Activated T-cell treated with anti-CD3 and anti-CD28 coated beads for 4 hours (primary cell): Measurements from ENCODE around the gene PCF11.
A peak's percentile ranks its signal among the peaks of the same experiment; 100 is the strongest.

Experiments used
- DNase-seq: peaks from one replicate; pipeline ENCODE4 v3.0.0-alpha.2; 2020

PCF11 gene

DNA sequence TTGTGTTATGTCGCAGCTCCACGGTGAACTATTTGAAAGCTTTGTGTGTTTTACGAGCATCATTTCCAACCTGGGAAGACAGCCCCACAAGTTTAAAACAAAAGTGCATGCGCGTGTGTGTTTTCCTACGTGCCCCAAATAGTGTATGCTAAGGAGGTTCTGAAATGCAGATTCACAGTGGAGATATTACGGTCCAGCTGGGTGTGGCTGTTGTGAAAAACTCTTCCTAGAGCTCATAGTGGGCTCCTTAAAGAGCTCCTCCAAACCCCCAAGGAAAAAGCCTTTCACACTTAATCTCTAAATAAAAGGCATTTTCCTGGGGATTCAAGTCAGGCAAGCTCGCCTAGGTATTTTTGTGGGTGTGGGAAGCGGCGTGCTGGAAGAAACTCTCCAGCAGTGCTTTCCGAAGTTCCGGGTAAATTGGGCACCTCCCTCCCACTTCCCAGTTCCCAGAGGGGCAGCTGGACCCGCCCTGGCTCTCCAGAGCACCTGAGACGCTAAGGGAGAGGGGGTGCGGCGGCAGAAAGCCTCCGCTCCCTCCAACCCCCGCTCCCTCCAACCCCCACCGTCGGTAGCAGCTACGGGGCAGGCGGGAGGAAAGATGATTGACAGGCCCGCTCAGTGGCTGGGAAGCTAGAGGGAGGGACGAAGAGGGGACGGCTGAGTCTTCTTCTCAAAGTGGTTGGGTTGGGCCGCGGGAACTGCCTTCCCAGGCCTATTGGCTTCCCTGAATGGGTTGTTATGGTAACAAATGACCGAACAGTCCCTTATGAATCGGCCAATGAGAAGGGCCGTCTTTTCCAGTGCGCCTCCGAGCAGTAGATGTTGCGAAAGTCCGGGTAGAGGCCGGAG lies 561 bp upstream of the PCF11 start:
- peak; percentile 96 for DNase-seq

DNA sequence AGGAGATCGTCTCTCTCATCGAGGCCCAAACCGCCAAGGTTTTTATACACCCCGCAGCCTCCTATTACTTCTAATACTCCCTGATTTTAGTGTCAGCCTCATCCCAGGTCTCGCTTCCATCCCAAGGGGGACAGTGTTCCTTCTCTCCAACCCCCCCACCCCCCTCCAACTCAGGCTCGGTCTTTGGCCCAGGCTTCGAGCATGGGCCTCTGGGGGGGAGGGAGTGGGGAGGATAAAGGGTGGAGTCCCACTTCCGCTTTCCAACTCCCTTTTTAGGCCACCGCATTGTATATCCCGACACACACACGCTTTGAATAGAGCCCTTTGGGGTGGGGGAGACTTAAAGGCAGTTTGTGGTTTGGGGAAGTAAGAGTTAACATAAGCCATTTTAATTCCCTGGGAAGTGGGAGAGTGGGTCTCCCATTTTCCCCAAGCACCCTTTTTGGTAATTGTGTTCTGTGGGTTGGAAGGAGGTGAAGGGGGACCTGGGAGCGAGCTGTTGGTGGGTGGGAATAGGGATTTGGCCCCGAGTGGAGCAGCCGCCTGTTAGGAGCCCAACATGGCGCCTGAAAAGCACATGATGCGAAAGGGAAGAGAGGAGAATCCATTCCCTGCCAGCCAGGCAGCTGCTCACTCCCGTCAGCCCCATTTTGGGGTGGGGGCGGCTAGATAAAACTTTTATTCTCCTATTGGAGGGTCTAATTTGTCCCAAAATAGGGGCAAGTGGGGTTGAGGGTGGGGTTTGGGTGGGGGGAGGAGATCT lies 844 bp downstream of the PCF11 start:
- peak; percentile 27 for DNase-seq

DNA sequence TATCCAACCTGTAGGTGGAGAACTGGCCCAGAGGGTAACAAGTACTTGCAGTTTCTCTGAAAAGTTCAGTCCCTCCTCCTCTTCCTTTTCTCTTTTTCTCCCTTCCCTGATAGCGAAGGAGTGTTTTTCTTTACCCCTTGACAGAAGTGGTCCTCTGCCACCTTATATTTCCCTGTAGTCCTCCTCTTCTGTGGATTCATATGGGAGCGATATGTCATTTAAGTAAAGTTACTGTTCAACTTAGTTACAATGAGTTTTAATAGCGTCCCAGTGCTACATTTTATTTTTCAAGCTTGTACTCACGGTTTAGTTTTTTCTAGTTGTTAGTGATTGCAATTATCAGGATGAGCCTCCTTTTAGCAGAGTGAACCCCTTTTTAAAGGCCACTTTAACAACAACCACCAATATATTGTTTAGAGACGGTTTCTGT lies 1.4 kb downstream of the PCF11 start:
- no peak for DNase-seq

DNA sequence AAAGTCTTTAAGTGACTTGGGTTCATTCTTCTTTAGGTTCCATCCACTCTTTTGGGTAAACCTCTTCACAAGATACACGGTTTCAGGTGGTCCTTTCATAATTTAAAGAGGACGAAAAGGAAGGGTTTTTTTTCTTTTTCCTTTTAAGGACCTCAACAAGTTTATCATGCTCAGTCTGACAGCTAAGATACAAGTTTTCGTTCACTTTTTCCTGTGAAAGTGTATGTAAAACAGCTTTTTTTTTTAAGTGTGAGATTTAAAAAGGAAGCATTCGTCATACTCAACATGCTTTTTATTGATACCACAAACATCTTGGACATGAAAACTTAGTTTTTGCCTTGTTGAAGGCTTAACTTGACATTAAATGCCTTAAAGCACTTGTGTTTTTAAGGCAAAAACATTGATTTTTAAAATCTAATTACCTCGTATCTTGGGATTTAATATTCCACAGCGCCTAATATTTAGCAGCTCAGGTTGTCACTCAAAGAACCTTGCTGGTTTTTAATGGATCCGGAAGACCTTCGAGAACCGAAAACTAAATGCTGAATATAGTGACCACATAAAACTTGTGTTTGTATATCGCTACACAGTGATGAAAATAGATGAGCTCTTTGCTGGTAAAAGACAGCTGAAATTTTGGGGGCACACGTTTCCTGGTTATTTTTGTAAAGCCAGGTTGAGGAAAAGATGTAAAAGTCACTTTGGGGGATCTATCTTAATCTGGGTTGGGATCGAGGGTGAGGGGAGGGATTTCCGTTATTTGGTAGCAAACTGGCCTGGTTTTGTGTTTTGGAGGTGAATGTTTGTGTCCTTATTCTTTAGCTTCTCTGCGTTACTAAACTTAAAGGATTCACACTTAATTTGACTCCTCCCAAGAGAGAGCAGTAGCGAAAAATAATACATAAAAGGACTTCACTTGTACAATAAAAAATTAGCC lies 2.3 kb downstream of the PCF11 start:
- no peak for DNase-seq

DNA sequence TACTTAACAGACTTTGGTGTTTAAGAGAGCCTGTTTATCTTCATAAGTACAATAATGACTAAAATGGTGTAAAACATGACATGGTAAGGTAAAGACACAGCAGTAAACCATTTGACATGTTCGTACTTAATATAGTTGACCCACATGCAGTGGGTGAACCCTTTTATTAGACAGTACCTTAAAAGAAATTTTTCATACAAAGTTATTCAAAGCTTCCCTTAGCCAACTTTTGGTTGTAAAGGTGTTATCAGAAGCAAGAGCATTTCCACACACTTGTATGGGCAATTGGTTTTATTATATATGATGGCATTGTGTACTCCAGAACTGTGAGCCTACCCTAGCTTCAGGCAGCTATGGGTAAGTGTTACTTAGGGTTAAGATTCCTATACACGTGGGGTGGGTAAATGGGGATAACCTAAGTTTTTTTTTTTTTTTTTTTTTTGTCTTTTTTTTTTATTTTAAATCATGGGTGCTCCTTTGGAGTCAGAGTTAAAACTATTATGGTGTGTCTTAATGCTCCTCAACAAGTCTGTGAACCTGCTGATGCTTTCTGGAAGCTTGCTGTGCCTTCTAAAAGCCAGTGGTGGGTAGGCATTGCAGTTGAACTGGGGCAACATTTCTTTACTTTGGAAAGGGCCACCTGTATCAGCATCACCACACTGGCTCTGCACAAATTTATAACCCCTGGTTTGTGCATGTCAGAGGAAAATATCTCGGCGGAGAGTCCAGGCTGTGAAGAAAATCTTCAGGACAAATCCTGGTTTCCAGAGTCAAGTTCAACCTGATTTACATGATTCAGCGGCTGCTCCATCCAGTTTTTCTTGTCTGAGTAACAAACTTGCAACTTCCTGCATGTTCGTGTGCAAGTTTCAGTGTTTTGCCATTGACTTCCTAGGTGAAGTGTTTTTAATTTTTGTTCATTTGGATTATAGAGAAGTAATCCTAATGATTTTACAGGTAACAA lies 3.3 kb downstream of the PCF11 start:
- no peak for DNase-seq

DNA sequence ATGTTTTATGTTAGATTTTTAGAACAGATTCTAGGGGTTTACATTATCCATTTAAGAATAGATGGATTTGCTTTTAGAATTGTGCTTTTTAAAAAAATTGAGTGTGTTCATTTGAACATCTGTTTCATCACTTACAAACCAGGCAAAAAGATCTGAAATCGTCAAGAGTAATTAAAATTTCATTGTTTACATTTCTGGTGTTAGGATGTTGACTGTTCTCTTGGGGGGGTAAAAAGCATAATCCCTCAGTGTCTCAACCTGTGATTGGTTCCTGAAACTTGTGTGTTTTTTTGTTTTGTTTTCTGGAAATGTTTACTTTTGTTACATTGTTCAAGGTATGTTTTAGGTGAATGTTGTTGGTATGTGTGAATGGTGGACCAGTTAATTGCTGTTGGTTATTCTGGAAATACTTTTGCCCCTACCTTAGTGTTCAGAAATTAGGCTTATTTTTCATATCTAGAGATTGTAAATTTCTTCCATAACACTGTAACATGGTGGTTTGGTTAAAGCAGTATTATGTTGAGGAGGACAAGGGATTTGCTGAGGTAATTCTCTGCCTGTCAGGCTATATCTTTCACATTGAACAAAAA lies 4.8 kb downstream of the PCF11 start:
- no peak for DNase-seq

DNA sequence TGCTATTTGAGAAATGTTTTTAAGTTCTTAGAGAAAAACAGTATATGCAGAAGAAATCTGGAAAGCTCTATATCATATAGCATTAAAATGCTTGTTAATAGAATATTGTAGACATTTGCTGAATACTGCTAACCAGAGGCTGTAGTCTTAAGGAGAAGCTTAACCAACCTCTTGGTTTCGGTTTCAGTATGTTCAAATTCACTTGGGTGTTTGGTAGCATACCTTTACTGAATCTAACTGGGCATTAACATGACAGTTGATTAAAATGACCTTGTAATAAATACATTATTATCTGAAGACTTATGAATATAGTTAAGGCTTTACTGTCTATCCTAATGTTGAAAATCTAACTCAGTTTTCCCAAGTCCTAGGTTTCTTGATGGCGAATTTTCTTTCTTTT lies 5.4 kb downstream of the PCF11 start:
- DNase-seq: no peak

DNA sequence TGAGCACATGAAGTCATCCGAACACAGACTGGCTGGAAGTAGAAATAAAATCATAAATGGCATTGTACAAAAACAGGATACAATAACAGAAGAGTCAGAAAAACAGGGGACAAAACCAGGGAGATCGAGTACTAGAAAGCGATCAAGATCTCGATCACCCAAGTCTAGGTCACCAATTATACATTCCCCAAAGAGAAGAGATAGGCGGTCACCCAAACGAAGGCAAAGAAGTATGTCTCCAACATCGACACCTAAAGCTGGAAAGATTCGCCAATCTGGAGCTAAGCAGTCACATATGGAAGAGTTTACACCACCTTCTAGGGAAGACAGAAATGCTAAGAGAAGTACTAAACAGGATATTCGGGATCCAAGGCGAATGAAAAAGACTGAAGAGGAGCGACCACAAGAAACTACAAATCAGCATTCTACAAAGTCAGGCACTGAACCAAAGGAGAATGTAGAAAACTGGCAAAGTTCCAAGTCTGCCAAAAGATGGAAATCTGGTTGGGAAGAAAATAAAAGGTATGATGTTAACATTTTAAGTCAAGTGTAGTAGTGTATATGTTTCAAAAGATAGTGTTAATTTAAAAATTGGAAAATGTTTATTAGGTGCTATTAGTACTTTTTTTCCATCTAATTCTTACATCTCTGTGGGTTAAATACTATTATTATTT lies 9.4 kb downstream of the PCF11 start:
- no peak for DNase-seq

DNA sequence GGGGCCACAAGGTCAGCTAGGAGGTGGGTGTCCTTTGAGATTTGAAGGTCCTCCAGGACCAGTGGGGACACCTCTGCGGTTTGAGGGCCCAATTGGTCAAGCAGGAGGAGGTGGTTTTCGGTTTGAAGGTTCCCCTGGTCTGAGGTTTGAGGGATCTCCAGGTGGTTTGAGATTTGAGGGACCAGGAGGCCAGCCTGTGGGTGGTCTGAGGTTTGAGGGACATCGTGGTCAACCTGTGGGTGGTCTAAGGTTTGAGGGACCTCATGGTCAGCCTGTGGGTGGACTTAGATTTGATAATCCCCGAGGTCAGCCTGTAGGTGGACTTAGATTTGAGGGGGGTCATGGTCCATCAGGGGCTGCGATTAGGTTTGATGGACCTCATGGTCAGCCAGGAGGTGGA lies 11.8 kb downstream of the PCF11 start:
- no peak for DNase-seq

DNA sequence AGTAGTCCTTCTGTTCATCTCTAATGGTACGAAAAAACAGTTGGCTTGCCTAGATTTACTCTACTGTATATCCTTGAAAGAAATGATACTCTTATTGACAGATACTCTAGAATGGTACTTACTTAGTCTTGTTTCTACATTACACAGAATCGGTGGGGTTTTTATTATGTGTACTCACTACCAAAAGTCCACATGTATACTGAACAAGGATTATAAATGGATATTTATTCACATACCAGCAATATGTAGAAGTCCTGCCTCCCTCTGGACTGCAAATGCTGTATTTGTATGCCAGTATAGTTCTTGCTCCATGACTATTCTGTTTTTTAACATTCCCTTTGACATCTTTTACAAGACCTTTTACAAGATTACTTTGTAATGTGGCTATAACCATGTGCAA lies 13.9 kb downstream of the PCF11 start:
- DNase-seq: no peak

DNA sequence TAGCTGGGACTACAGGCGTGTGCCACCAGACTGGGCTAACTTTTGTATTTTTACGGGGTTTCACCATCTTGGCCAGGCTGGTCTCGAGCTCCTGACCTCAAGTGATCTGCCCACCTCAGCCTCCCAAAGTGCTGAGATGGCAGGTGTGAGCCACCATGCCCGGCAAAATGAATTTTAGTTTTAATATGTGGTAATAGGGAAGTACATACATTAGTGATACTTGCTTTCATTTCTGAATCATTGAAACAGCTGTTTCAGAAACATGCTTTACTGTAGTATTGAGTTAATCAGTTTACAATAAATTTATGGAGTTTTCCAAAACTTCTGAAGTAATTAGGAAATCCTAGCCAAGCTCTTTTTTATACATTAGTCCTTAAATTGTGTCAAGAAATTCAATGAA lies 15.6 kb downstream of the PCF11 start:
- DNase-seq: no peak

DNA sequence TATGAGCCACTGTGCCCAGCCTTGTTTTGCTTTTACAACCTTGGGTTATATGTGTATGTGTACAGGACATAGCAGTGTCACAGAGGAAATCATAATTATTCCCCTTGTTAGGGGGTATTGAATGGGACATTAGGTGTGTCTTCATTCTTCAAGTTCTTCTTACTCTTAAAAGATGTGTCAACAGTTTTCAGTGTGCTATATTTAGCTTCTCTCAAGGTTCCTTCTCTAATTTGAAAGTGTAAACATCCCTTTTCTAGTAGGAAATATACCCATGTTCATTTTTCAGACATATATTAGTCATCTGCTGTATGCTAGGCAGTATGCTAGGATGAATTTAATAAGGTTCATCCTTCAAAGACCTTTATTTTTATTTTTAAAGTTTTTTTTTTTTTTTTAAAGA lies 17.1 kb downstream of the PCF11 start:
- no peak for DNase-seq

DNA sequence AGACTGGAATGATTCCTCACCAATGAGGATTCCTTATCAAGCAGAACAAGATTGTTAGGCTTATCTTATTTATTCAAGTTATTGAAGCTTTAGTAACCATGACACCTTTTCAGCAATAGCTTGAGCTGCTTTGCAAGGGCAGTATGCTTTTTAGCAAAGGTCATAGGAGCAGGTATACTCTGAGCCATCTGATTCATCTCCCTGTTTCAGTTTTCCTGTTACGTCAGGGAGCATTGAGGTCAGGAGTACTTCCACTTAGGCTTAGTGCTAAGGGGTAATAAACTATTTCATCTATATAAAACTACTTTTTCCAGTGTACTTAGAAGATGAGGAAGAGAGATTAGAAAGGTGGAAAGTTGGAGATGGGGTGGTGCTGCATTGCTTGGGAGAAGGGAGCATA lies 18.9 kb downstream of the PCF11 start:
- no peak for DNase-seq

DNA sequence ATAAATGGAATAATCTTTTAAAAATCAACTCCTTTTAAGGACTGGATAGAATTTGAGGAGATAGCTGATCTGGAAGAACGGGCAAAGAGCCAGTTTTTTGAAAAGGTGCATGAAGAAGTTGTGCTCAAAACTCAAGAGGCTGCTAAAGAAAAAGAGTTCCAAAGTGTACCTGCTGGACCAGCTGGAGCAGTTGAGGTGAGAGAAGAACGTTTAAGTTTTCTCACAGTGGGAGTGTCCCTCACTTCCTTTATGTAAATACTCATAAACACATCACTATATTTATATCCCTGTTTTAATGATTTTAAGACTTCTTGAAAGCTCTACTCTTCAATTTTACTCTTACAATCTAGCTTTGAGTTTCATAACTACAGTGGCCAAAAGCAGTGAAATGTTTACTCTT lies 24.9 kb downstream of the PCF11 start:
- no peak for DNase-seq

DNA sequence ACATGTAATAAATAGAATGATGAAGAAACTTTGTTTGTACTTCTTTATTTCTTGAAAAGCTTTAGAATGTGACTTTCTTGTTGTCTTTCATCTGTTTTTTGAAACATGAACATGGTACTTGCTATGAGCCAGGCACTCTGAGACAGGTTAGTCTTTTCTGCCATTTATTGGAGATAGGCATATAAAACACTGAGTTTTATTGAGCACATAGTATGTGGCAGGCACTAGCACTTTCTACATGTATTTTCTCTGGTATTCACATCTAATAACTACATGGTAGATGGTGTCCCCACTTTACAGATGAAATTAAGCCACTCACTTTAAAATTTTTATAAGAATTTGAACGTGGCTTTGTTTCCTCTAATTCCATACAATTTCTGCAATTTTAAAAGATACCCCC lies 28.8 kb downstream of the PCF11 start:
- DNase-seq: no peak

DNA sequence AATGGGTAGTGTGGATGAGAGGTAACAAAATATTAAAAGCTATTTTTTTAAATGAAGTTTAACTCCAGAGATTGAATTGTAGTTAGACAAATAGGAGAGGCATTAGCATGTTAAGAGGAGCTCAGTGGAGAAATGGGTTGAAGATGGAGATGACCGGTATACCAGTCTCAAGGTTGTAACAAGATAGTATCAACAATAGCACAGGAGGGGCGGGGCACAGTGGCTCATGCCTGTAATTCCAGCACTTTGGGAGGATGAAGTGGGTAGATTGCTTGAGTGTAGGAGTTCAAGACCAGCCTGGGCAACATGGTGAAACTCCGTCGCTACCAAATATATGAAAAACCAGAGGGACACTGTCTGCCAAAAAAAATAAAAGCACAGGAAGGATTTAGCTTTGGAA lies 30.5 kb downstream of the PCF11 start:
- DNase-seq: no peak

DNA sequence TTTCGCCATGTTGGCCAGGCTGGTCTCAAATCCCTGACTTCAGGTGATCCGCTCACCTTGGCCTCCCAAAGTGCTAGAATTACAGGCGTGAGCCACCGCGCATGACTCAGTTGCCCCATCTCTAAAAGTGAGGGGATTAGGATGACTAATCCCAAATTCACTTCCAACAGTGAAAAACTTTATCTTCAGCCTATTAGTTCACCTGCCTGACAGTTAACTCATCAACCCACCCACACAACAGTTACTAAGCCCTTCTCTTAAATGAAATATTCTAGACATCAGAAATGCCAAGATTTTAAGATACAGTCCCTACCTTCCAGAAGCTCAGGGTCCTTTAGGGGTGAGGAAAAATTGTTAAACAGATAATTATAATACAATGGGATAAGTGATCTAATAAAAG lies 34.6 kb downstream of the PCF11 start:
- DNase-seq: no peak

DNA sequence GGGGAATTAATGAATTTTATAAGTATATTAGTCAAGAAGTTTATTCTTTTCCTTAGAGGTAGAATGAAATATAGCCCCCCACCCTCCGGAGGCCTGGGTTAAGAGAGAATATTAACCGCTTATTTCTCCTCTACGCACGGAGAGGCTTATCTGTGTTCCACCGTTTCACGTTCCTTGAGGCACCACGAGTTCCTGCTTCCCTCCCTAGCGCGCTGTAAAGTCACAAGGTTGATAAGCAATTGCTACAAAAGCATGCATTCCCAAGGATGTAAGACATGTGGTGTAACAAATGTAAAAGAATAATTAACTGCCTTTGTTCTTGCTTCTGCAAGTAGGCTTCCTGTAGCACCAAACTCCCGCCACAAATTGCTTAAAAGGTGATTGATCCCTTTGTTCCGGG lies 35.1 kb downstream of the PCF11 start:
- no peak for DNase-seq

DNA sequence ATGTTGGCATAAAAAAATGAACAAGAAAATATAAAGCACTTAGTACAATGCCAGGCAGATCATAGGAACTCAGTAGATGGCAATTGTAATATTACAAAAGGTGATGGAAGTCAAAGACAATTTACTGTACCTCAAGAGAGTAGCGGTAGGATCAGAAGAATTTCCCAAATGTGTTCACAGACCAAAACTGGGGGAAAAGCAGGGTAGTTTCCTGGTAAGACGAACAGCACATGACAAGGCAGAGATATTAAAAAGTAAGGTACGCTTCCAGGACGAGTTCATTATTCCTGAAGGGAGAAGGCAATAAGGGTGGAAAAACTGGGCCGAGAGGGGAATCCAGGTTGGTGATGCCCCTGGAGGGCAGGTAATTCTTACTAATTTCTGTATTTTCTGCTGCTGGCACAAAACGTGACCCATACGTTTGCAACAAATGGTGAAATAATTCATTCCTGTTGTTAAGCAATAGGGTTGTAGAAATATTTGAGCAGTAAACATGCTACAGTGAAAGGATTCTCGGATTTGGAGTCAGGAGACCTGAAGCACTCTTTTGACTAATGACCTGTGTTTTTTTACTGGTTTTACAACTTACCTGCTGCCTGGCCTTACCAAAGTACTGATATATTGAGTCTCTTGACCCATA lies 35.8 kb downstream of the PCF11 start:
- DNase-seq: no peak
